T follicular helper cell (primary cell): ENCODE results near the gene SLAMF6.
"Not testable (repeated sequence)": the region's sequence is repeated elsewhere in the genome, so short reads cannot be mapped to it uniquely, and the experiment has no call there.

Experiments
- DNase-seq: peaks from one replicate; pipeline ENCODE4 v3.0.0-alpha.2; 2020; ENCODE audit warnings: low read depth
- total RNA-seq, 2 experiments: gene quantifications; one replicate each; lab custom pipeline; 2026; lab: John Stamatoyannopoulos, UW

The SLAMF6 gene
- total RNA-seq, result 63.2 to 72.3 reads per million in 2 experiments

DNA sequence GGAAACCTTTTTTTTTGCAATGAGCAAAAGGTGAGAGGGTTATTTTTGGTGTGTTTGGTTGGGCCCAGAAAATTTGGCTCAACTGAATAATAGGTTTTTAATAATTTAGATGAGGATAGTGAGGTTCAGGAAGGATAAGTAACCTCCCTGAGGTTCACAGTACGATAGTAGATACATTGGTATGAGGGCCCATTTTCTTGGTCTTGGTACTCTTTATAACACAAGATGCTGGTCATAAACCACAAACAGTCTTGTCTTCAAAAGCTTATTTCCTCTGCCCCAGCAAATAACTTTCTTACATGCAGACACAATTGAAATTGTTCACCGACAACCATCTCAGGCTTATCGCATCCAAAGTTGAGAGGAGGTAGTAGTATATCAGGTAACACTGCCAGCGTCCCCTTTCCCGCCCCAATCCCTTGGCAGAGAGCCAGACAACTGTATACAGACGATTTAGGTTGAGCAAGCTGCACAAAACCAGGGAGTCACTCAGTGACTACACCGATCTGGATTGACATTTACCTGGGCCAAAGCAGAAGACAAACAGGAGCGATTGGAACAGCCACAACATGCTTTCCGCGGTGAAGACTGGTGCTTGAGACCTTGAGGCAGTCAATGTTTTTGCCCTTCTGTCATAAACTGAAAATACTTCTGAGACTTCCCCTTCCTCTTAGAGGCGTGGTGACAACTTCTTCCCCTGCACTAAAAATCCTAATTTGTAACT lies at the start of gene SLAMF6:
Gene SLAMF6, minus strand, starts transcription at position 634 of the 724 bp plus-strand sequence. Its CDS starts 63 bp downstream, at position 571.
- no peak for DNase-seq

DNA sequence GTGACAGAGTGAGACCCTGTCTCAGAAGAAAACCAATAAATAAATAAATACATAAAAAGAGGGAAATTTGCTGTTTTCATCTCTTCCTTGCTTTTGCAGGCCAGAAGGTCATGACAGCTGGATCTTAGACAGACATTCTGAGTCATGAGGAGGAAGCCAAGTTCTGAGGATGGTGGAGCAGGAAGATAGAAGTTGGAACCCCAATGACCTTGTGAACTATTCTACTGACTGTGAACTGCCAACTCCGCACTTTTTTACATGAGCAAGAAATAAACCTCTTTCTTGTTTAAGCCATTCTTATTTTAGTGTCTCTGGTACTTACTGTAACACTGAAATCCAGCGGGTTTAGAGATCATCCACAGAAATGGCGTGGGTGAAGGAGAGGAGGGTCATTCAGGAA lies 47.8 kb upstream of the SLAMF6 start:
- no peak for DNase-seq

DNA sequence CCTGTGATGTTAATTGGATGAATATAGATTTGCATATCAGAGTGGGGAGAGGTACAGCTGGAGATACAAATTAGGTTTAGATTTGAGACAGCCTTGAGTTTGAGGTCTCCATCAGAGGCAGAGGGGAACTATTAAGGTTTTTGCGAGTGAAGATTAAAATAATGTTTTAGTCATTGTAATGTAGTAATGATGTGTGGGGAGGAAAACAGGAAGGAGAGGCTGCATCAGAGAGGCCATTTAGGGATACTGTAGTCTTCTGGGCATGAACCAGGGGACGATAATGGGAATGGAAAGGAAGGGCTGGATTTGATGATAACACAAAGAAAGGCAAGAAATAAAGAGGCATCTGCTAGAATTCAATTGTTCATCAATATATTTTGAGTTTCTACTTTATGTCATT lies 46.8 kb upstream of the SLAMF6 start:
- no peak for DNase-seq

DNA sequence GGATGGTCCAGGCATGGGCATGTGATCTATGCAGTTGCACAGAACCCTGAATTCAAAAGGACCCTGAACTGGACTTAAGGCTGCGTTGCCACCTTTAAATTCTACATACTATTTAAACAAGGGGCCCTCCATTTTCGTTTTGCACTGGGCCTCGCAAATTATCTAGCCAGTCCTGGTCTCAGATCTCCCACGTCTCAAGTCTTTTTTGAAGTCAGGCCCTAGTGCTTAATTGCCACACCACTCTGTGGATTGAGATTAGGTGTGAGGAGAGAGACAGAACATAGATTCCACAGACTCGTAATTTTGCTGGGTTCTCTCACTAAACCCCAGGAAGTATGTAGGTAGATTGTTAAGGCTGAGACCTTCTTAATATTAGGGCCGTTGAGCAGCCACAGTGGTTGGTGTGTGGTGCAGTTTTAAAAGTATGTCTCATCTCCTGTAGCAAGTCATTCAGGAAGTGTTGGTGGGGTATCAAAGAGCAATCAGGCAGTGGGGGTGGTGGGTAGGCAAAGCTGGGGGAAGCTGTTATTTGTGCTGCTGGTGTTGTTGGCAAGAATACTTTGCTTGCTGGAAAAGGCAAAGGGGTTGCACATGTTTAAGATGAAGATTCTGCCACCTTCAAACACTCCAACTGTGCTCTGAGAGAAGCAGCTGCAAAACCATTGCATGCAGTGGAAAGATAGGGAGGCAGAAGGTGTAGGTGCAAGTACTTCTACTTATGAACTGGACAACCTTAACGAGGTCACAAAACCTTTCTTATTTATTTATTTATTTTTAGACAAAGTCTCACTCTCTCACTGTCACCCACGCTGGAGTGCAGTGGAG lies 45.0 kb upstream of the SLAMF6 start:
- DNase-seq, result peak; percentile 55

DNA sequence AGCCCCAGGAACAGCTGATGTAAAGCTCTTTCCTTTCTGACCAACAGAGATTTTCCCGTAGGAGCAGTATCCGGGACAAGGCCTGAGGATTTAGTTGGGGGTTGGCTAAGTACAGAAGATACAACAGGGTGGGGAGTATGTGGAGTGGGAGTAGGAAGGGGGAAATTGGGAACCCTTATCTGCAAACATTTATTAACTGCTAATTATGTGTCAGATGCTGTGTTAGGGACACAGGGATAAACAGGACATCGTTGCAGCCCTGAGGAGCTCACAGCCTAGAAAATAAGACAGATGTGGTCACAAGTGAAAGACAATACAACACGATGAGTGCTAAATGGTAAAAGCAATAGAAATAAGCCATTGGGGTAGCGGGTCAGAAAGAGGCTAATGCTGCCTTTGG lies 44.3 kb upstream of the SLAMF6 start:
- DNase-seq, result no peak

DNA sequence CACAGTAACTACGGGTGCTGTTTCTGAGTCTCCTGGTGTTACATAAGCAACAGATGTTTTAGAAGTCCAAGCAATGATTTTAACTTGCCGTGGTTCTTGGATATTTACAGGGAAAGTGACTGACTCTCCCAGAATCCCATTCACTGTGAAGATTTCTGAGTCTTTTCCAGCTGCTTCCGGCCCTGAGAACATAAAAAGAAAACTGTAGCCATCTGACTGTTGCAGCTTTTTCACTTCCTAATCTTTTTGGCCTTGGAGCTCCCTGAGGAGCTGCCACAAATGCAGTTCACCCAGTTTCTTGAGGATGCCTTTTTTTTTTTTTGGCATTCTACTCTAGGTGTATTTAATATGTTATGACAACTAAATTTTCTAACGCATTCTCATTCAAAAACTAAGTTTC lies 42.5 kb upstream of the SLAMF6 start:
- DNase-seq, result no peak

DNA sequence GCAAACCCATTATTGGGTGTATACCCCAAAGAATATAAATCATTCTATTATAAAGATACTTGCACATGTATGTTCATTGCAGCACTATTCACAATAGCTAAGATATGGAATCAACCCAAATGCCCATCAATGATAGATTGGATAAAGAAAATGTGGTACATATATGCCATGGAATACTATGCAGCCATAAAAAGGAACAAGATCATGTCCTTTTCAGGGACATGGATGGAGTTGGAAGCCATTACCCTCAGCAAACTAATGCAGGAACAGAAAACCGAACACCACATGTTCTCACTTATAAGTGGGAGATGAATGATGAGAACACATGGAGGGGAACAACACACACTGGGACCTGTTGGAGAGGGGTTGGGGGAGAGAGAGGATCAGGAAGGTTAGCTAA lies 40.2 kb upstream of the SLAMF6 start:
- not testable (repeated sequence) for DNase-seq

DNA sequence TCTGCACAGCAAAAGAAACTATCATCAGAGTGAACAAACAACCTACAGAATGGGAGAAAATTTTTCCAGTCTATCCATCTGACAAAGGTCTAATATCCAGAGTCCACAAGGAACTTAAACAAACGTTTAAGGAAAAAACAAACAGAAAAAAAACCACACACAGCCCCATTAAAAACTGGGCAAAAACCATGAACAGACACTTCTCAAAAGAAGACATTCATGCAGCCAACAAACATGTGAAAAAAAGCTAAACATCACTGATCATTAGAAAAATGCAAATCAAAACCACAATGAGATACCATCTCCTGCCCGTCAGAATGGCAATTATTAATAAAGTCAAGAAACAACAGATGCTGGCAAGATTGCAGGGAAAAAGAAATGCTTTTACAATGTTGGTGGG lies 39.7 kb upstream of the SLAMF6 start:
- DNase-seq, result not testable (repeated sequence)

DNA sequence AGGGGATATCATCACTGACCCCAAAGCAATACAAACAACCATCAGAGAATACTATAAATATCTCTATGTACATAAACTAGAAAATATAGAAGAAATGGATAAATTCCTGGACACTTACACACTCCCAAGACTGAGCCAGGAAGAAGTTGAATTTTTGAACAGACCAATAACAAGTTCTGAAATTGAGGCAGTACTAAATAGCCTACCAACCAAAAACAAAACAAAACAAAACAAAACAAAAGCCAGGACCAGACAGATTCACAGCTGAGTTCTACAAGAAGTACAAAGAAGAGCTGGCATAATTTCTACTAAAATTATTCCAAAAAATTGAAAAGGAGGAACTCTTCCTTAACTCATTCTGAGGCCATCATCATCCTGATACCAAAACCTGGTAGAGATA lies 37.8 kb upstream of the SLAMF6 start:
- no peak for DNase-seq

DNA sequence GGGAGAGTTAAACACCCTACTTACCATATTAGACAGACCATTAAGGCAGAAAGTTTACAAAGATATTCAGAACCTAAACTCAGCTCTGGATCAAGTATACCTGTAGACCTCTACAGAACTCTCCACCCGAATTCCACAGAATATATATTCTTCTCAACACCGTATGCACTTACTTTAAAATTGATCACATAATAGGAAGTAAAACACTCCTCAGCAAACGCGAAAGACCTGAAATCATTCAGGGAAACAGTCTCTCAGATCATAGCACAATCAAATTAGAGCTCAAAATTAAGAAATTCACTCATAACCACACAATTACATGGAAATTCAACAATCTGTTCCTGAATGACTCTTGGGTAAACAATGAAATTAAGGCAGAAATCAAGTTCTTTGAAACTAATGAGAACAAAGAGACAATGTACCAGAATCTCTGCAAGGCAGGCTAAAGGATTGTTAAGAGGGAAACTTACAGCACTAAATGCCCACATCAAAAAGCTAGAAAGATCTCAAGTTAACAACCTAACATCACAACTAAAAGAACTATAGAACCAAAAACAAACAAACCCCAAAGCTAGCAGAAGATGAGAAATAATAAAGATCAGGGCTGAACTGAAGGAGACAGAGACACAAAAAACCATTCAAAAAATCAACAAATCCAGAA lies 37.1 kb upstream of the SLAMF6 start:
- no peak for DNase-seq

DNA sequence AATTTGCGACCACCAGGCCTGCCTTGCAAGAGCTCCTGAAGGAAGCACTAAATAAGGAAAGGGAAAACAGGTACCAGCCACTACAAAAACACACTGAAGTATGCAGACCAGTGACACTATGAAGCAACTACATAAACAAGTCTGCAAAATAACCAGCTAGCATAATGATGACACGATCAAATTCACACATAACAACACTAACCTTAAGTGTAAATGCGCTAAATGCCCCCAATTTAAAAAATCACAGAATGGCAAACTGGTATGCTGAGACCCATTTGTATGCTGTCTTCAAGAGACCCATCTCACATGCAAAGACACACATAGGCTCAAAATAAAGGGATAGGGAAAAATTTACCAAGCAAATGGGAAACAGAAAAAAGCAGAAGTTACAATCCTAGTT lies 36.4 kb upstream of the SLAMF6 start:
- not testable (repeated sequence) for DNase-seq

DNA sequence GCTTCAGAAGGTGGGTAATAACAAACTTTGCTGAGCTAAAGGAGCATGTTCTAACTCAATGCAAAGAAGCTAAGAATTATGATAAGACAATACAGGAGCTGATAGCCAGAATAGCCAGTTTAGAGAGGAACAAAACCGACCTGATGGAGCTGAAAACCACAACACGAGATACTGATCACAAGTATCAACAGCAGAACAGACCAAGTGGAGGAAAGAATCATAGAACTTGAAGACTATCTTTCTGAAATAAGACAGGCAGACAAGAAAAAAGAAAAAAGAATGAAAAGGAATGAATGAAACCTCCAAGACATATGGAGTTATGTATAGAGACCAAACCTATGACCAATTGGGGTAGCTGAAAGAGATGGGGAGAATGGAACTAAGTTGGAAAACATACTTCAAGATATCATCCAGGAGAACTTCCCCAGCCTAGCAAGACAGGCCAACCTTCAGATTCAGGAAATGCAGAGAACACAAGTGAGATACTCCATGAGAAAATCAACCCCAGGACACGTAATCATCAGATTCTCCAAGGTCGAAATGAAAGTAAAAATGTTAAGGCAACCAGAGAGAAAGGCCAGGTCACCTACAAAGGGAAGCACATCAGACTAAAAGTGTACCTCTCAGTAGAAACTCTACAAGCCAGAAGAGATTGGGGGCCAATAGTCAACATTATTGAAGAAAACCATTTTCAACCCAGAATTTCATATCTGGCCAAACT lies 35.8 kb upstream of the SLAMF6 start:
- DNase-seq, result no peak

DNA sequence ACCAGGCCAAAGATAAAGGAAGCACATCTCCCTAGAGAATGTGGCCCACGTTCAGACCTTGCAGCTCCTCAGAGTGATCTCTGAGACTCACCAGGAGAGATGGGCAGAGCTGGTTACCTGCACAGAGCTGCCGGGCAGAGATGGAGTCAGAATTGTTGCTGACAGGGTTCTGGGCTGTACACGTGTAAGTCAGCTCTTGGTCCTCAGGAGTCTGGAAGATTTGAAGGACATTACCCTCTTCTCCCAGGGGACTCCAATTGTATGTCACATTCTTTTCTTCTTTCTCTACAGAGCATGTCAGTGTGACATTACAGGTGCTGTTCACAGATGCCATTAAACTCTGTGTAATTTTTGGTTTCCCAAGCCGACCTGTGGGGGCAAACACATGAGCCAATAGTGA lies 30.7 kb upstream of the SLAMF6 start:
- DNase-seq, result no peak

DNA sequence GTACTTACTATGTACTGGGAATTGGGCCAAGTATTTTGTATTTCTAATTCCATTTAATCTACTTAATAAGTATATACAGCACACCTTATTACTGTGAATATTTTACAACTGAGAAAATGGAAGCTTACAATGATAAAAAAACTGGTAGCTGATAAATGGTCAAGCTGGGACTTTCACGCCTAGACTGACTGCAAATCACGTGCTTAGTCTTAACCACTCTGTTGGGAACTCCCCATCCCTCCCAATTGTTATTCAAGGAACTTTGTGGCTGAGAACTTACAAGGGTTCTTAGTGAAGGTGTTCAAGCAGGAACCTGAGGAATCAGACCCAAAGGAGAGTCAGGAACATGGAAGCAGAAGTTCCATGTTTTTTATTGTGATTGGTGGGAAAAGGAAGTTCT lies 29.4 kb upstream of the SLAMF6 start:
- DNase-seq, result no peak

DNA sequence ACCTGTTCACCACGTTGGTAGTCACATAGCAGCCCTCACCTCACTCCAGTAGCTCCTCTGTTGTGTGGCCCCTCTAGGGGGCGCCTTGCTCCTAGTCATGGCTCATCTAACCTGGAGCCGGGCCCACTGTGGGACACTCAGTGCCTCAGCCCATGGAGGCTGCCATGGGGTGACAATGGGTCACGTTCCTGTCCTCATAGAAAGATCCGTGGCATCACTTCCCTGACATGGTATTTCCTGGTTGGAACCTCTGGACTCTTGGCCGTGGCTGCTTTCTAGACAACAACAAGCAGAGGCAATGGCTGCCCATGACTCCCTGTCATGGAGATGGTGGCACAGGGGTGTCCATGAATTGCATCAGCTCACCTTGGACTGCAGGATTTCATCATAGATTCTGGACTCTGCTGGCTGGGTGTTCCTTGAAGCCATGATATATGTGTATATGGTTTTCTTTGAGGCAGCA lies 27.5 kb upstream of the SLAMF6 start:
- DNase-seq, result peak; percentile 36

DNA sequence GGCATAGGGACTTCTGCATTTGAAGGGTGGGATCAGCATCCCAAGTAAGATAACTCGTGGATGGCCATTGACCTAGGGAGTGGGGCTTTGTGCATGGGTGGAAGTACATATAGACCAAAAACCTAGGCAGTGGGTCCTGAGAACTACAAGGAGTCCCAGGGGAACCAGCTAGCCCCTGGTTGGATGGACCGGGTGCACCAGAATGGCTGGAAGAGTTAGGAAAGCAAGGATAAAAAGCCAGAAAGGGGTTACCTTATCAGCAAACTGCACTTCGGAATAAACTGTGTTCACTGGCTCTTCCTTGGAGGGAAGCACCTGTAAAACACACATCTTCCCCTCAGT lies 26.6 kb upstream of the SLAMF6 start:
- DNase-seq, result no peak

DNA sequence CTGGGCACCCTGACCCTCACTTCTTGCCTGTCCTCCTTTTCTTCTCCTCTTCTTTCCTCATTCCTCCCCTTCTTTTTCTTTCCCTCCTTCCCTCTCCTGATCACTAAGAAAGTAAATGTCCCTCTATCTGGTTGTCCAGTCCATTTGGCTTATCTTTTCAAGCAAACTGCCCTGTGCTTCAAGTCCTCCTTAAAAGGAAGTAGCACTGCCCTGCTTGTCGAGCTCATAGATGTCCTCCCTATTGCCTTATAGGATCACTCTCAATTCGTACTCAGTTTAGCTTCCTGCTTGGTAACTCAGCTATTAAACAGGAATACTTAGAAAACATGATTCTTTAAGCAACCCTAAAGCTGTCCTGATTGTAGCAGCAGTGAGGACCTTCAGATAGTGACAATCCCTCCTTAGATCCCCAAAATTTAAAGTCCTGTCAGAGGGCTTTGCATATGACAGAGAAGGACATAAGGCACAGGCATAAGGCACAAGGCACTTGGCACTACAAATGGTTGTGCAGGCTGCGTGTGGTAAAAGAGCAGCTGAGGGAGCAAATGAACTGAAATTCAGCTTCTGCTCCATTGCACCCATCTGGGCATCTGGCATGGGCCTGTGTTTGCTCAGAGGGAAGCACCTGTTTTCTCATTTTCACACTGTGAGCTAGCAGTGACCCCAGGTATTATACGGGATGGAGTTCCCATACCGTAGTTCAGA lies 26.1 kb upstream of the SLAMF6 start:
- DNase-seq, result no peak

DNA sequence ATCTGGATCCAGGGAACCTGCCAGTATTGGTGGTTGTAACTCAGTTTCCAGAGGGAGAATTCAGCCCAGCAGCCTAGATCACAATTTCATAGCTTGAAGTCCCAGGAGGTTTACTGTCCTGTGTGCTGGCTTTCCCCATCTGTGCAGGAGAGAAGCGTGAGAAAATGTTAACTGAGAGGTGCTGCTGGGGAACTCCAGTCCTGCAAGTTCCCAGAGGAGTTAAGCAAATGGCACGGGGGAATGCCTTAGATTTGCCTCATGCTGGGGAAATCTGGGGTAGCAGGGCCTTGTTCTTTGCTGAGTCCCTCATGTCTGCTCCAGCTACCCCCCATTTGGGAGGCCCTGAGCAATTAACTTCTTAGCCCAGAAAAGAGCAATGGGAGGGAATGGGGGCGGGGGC lies 25.1 kb upstream of the SLAMF6 start:
- DNase-seq, result no peak

DNA sequence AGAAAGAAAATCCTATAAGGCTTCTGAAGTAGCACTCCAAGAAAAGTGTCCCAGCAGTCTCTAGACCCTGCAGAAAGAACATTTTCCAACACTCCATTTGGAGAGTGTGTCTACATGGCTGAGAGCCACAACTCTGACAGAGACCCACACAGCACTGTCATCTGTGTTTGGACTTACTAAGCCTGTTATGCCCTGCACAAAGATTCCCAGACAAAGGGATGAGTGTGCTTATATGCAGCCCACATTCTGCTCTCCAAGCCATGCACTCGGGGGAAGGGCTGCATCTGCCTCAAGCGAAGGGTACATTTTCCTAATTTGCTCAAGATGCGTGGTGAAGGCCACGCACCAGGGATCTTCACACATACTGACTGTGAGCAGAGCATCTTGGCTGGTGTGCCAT lies 24.4 kb upstream of the SLAMF6 start:
- no peak for DNase-seq

DNA sequence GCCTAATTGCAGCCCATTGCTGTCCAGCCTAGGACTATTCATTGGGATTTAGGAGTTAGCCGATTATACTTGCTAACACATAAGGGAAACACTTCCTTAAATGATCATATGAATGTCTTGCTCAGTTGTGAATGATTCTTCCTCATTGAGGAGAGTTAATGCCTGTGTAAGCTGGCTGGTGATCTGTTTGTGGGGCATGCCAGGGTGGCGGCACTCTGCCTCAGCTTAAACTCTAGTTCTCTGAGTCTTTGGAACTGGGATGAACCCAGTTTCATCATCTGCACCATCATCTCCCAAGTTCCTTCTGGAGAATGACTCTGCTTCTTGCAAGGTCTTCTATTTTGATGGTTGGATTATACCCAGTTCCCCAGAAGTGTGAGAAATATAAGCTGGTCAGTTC lies 23.9 kb upstream of the SLAMF6 start:
- no peak for DNase-seq

DNA sequence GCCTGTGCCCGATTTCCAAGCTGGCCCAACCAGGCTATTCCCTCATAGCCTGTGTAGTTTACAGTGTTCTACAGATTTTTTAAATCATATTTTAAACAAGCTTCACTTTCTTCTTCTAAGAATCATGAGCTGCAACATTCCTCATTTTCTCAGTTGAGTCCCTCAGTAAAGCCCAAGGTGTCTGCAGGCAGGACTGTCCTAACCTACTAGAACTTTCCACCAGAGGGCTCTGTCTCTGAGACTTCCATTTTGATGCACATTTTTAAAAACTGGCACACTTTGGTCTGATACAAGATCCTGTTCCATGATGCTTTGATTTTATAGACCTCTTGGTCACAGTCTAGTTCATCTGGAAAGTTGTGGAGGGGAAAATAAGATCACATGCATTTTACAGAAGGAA lies 21.6 kb upstream of the SLAMF6 start:
- no peak for DNase-seq
